WTC11 (cell line): Measurements from ENCODE around the gene PHACTR2. TPM values are rescaled to one million over a fixed set of nuclear protein-coding genes. Genes with fewer than 3 reads are reported as not detected.

ENCODE experiments used
- ATAC-seq: fragments of 200-7000 bp; cut with Tn5 transposase; 2 replicates; pipeline ENCODE4 v1.10.0; 2021; ENCODE audit warnings: mild to moderate bottlenecking, moderate library complexity
- CTCF ChIA-PET: fragments of 300-600 bp; sonication (Branson Sonifier 250); formaldehyde crosslinking; loops from one replicate; lab custom pipeline; 2021; ENCODE audit warnings: antibody characterized with exemption; lab: Charles Lee
- POLR2A ChIA-PET: fragments of 350-600 bp; sonication (Branson Sonifier 250); formaldehyde crosslinking; loops from one replicate; lab custom pipeline; 2021; ENCODE audit warnings: antibody characterized with exemption; lab: Charles Lee
- DNase-seq: peaks from one replicate; pipeline ENCODE4 v3.0.0; 2021; ENCODE audit warnings: low spot score
- H3K27ac Mint-ChIP-seq: 2 replicates; pipeline ENCODE4 v1.8.0; 2021; ENCODE audit warnings: mixed read lengths
- H3K27me3 Mint-ChIP-seq: 2 replicates; pipeline ENCODE4 v1.8.0; 2021; ENCODE audit warnings: low read depth, mild to moderate bottlenecking, moderate library complexity, mixed read lengths
- H3K36me3 Mint-ChIP-seq: 2 replicates; pipeline ENCODE4 v1.8.0; 2021; ENCODE audit warnings: mixed read lengths
- H3K4me1 Mint-ChIP-seq: 2 replicates; pipeline ENCODE4 v1.8.0; 2022; ENCODE audit warnings: mixed read lengths
- H3K4me3 Mint-ChIP-seq: 2 replicates; pipeline ENCODE4 v1.8.0; 2021; ENCODE audit warnings: mild to moderate bottlenecking, moderate library complexity, mixed read lengths
- H3K9me3 Mint-ChIP-seq: 2 replicates; pipeline ENCODE4 v1.8.0; 2021; ENCODE audit warnings: mixed read lengths
- ATF1 ChIP-seq: sonication (generic); formaldehyde crosslinking; IDR thresholded peaks from 2 replicates; pipeline ENCODE4 v1.8.1; 2023; ENCODE audit warnings: mild to moderate bottlenecking, moderate library complexity, missing genetic modification reagents
- ATF6 ChIP-seq: sonication (generic); formaldehyde crosslinking; IDR thresholded peaks from 2 replicates; pipeline ENCODE4 v1.8.1; 2023; ENCODE audit warnings: mild to moderate bottlenecking, missing genetic modification reagents
- CTCF ChIP-seq: fragments of 200-600 bp; IDR thresholded peaks from 2 replicates; pipeline ENCODE4 v1.8.0; 2022; ENCODE audit warnings: antibody characterized with exemption
- E2F4 ChIP-seq: sonication (generic); formaldehyde crosslinking; IDR thresholded peaks from 2 replicates; pipeline ENCODE4 v1.8.1; 2022; ENCODE audit warnings: low read depth, mild to moderate bottlenecking, moderate library complexity, missing genetic modification reagents, borderline replicate concordance
- E2F5 ChIP-seq: sonication (generic); formaldehyde crosslinking; IDR thresholded peaks from 2 replicates; pipeline ENCODE4 v1.8.1; 2022; ENCODE audit warnings: mild to moderate bottlenecking, moderate library complexity, missing genetic modification reagents
- ELF4 ChIP-seq: sonication (generic); formaldehyde crosslinking; IDR thresholded peaks from 2 replicates; pipeline ENCODE4 v1.8.1; 2022; ENCODE audit warnings: low read depth, mild to moderate bottlenecking, moderate library complexity, missing genetic modification reagents
- FOXP4 ChIP-seq: sonication (generic); formaldehyde crosslinking; IDR thresholded peaks from 2 replicates; pipeline ENCODE4 v1.8.0; 2022; ENCODE audit warnings: mild to moderate bottlenecking, missing genetic modification reagents
- IRF2 ChIP-seq: sonication (generic); formaldehyde crosslinking; IDR thresholded peaks from 2 replicates; pipeline ENCODE4 v1.8.0; 2022; ENCODE audit warnings: low read depth, missing genetic modification reagents, borderline replicate concordance
- JUN ChIP-seq: sonication (generic); formaldehyde crosslinking; IDR thresholded peaks from 2 replicates; pipeline ENCODE4 v1.8.0; 2023; ENCODE audit warnings: mild to moderate bottlenecking, missing genetic modification reagents
- MLX ChIP-seq: sonication (generic); formaldehyde crosslinking; IDR thresholded peaks from 2 replicates; pipeline ENCODE4 v1.8.1; 2023; ENCODE audit warnings: mild to moderate bottlenecking, missing genetic modification reagents, moderate library complexity
- MXD4 ChIP-seq: fragments of 250-450 bp; sonication (Bioruptor Pico); IDR thresholded peaks from 2 replicates; pipeline ENCODE4 v1.8.0; 2021; ENCODE audit warnings: mild to moderate bottlenecking, moderate library complexity, borderline replicate concordance
- MYBL2 ChIP-seq: sonication (generic); formaldehyde crosslinking; IDR thresholded peaks from 2 replicates; pipeline ENCODE4 v1.8.1; 2023; ENCODE audit warnings: mild to moderate bottlenecking, moderate library complexity, missing genetic modification reagents
- NFATC4 ChIP-seq: fragments of 250-450 bp; sonication (Bioruptor Pico); IDR thresholded peaks from 2 replicates; pipeline ENCODE4 v1.9.0; 2021; ENCODE audit warnings: mild to moderate bottlenecking
- NFE2L1 ChIP-seq: sonication (generic); formaldehyde crosslinking; IDR thresholded peaks from 2 replicates; pipeline ENCODE4 v1.8.1; 2023; ENCODE audit warnings: missing genetic modification reagents
- NFYB ChIP-seq: sonication (generic); formaldehyde crosslinking; conservative IDR thresholded peaks from 2 replicates; pipeline ENCODE4 v1.8.0; 2022; ENCODE audit warnings: low read depth, missing genetic modification reagents
- PREB ChIP-seq: sonication (generic); formaldehyde crosslinking; IDR thresholded peaks from 2 replicates; pipeline ENCODE4 v1.8.1; 2022; ENCODE audit warnings: mild to moderate bottlenecking, missing genetic modification reagents, moderate library complexity, borderline replicate concordance
- RELA ChIP-seq: sonication (generic); formaldehyde crosslinking; IDR thresholded peaks from 2 replicates; pipeline ENCODE4 v1.8.1; 2022; ENCODE audit warnings: missing genetic modification reagents, mild to moderate bottlenecking, borderline replicate concordance
- TEAD4 ChIP-seq: sonication (generic); formaldehyde crosslinking; IDR thresholded peaks from 2 replicates; pipeline ENCODE4 v1.8.0; 2022; ENCODE audit warnings: mild to moderate bottlenecking, missing genetic modification reagents
- ZBTB21 ChIP-seq: sonication (generic); formaldehyde crosslinking; IDR thresholded peaks from 2 replicates; pipeline ENCODE4 v1.8.1; 2023; ENCODE audit warnings: mild to moderate bottlenecking, missing genetic modification reagents, borderline replicate concordance
- ZNF416 ChIP-seq: fragments of 250-450 bp; sonication (Bioruptor Pico); IDR thresholded peaks from 2 replicates; pipeline ENCODE4 v1.9.0; 2021; ENCODE audit warnings: mild to moderate bottlenecking, inconsistent platforms
- ZNF671 ChIP-seq: fragments of 250-450 bp; sonication (Bioruptor Pico); IDR thresholded peaks from 2 replicates; pipeline ENCODE4 v1.8.0; 2021; ENCODE audit warnings: mild to moderate bottlenecking
- total RNA-seq: library from RNA; stranded (reverse); gene quantifications from 3 replicates; pipeline ENCODE4 v1.2.3, GENCODE V29; 2021

The PHACTR2 gene
- total RNA-seq, 1 experiment from 2014 or later, result 90.5 TPM

GRCh38 chr6:143811501-143812157 lies 133.9 kb downstream of the PHACTR2 start:
- no peak for TF ChIP-seq E2F5 (CRISPR knock-in tag)
- TF ChIP-seq NFATC4 (CRISPR knock-in tag), result no peak
- TF ChIP-seq E2F4 (CRISPR knock-in tag), result no peak
- no peak for TF ChIP-seq NFYB
- TF ChIP-seq, all 79 proteins: peak for 0
- no peak overlapping the region for H3K27ac Mint-ChIP-seq
- DNase-seq, result no peak
- no peaks in the 10 kb centered on the region for H3K4me1 Mint-ChIP-seq
- ChIA-PET CTCF (no interaction called here), POLR2A (no interaction called here)
- ATAC-seq, result no peak
- 0 out of 2 replicates have a peak, but pooled peaks cover 3% of the 10 kb centered on the region for H3K9me3 Mint-ChIP-seq
- H3K36me3 Mint-ChIP-seq, result peaks cover 42% of the 10 kb centered on the region
- H3K4me3 Mint-ChIP-seq, result no peak overlapping the region
- no peaks in the 10 kb centered on the region for H3K27me3 Mint-ChIP-seq

GRCh38 chr6:143817621-143818020 lies 139.9 kb downstream of the PHACTR2 start:
- POLR2A ChIA-PET, result no interaction called here
- no peak overlapping the region for H3K4me3 Mint-ChIP-seq
- TF ChIP-seq NFE2L1 (CRISPR knock-in tag) (no peak), E2F4 (CRISPR knock-in tag) (no peak), CTCF (no peak), ZNF671 (no peak), FOXP4 (CRISPR knock-in tag) (no peak), MLX (CRISPR knock-in tag) (no peak), IRF2 (CRISPR knock-in tag) (no peak), PREB (CRISPR knock-in tag) (no peak), MYBL2 (CRISPR knock-in tag) (no peak), ATF6 (CRISPR knock-in tag) (no peak), ATF1 (no peak), TEAD4 (CRISPR knock-in tag) (no peak), MXD4 (CRISPR knock-in tag) (no peak), ZBTB21 (CRISPR knock-in tag) (no peak), JUN (CRISPR knock-in tag) (no peak), ELF4 (CRISPR knock-in tag) (no peak), ZNF416 (CRISPR knock-in tag) (no peak), RELA (CRISPR knock-in tag) (no peak)
- no peak overlapping the region for H3K27ac Mint-ChIP-seq
- DNase-seq (no peak), ATAC-seq (no peak)
- no peaks in the 10 kb centered on the region for H3K27me3 Mint-ChIP-seq
- peaks cover 3% of the 10 kb centered on the region for H3K4me1 Mint-ChIP-seq
- CTCF ChIA-PET, result interaction anchor here (0.6 kb wide), 1 partner anchor 11 kb away, joined by 3 read pairs; no protein-coding TSS in a partner anchor
- H3K36me3 Mint-ChIP-seq, result peaks cover 22% of the 10 kb centered on the region
- H3K9me3 Mint-ChIP-seq, result no peaks in the 10 kb centered on the region
